GM12878 (cell line): ENCODE results near the gene SLF2. TPM values are rescaled to one million over a fixed set of nuclear protein-coding genes. Genes with fewer than 3 reads are reported as not detected.

ENCODE experiments used
- ATAC-seq: fragments of 200-7000 bp; cut with Tn5 transposase; 3 replicates; pipeline ENCODE4 v1.9.1; 2020; ENCODE audit warnings: mild to moderate bottlenecking, moderate library complexity
- BruUV-seq: library from RNA; stranded (reverse); fragments of 400-500 nt; replicated peaks from 2 replicates; lab custom pipeline; 2021; lab: Mats Ljungman, UMichigan
- CTCF ChIA-PET: fragments of 300-600 bp; sonication (Branson Sonifier 250); formaldehyde crosslinking; extraction: SDS; loops from one replicate; lab custom pipeline; 2021; ENCODE audit warnings: inconsistent platforms; lab: Yijun Ruan, JAX
- POLR2A ChIA-PET: fragments of 350-600 bp; formaldehyde crosslinking; extraction: SDS; loops from one replicate; lab custom pipeline; 2021; ENCODE audit warnings: inconsistent platforms; lab: Charles Lee
- RAD21 ChIA-PET: fragments of 300-600 bp; sonication (Branson Sonifier 250); formaldehyde crosslinking; loops from one replicate; lab custom pipeline; 2023; ENCODE audit warnings: antibody characterized with exemption; ENCODE audit not compliant: unreplicated experiment; lab: Charles Lee
- SMC1A ChIA-PET: fragments of 300-600 bp; sonication (Branson Sonifier 250); formaldehyde crosslinking; loops from one replicate; lab custom pipeline; 2023; ENCODE audit not compliant: unreplicated experiment, uncharacterized antibody; lab: Charles Lee
- DNase-seq: peaks from one replicate; pipeline ENCODE4 v3.0.0-alpha.2; 2011; ENCODE audit warnings: low read depth, low spot score
- FAIRE-seq: peaks from 3 replicates; lab custom pipeline; 2011; peaks lifted over from hg19 to GRCh38; lab: Jason Lieb, UNC
- H2AFZ ChIP-seq: 2 replicates; pipeline ENCODE4 v1.6.0; 2011; ENCODE audit warnings: low read depth, low read length, control low read depth; ENCODE audit not compliant: control insufficient read depth
- H3K27ac ChIP-seq: 2 replicates; pipeline ENCODE4 v1.5.1; 2011; ENCODE audit warnings: control low read depth; ENCODE audit not compliant: control insufficient read depth, insufficient read depth
- H3K27me3 ChIP-seq, 2 experiments: replicated peaks in 1 of 2; 2 replicates each; pipeline versions ENCODE4 v1.6.0 to v1.6.1; 2011; ENCODE audit warnings: low read length in 1 of 2; ENCODE audit not compliant: control insufficient read depth in 2 of 2, insufficient read depth in 2 of 2
- H3K36me3 ChIP-seq, 2 experiments: 2 replicates each; pipeline ENCODE4 v1.5.1; 2011; ENCODE audit warnings: low read length in 1 of 2; ENCODE audit not compliant: control insufficient read depth in 2 of 2, insufficient read depth in 2 of 2
- H3K4me1 ChIP-seq: 2 replicates; pipeline ENCODE4 v1.6.1; 2011; ENCODE audit warnings: mild to moderate bottlenecking, low read length, moderate library complexity, mixed read lengths; ENCODE audit not compliant: control insufficient read depth, insufficient read depth
- H3K4me2 ChIP-seq: 2 replicates; pipeline ENCODE4 v1.6.0; 2011; ENCODE audit warnings: control low read depth; ENCODE audit not compliant: control insufficient read depth, insufficient read depth
- H3K4me3 ChIP-seq: fragments of 200-600 bp; sonication (generic); 2 replicates; pipeline ENCODE4 v1.5.1; 2016
- H3K79me2 ChIP-seq: 2 replicates; pipeline ENCODE4 v1.6.0; 2011; ENCODE audit warnings: low read length; ENCODE audit not compliant: control insufficient read depth, insufficient read depth
- H3K9ac ChIP-seq: 2 replicates; pipeline ENCODE4 v1.8.0; 2011; ENCODE audit warnings: low read length, control low read depth, mixed read lengths; ENCODE audit not compliant: control insufficient read depth, insufficient read depth
- H3K9me3 ChIP-seq: replicated peaks from 3 replicates; pipeline ENCODE4 v1.5.1; 2011; ENCODE audit warnings: mild to moderate bottlenecking, low read length; ENCODE audit not compliant: control insufficient read depth, insufficient read depth
- H4K20me1 ChIP-seq: 2 replicates; pipeline ENCODE4 v1.6.0; 2011; ENCODE audit not compliant: control insufficient read depth, insufficient read depth
- CBFB ChIP-seq: IDR thresholded peaks from 2 replicates; pipeline ENCODE4 v1.6.1; 2016; ENCODE audit warnings: antibody characterized with exemption, low read depth
- FOXK2 ChIP-seq: fragments of 450-650 bp; IDR thresholded peaks from 2 replicates; pipeline ENCODE4 v1.6.1; 2017; ENCODE audit warnings: mild to moderate bottlenecking, moderate library complexity
- KLF5 ChIP-seq: fragments of 450-650 bp; IDR thresholded peaks from 2 replicates; pipeline ENCODE4 v1.6.1; 2014; ENCODE audit warnings: mild to moderate bottlenecking; ENCODE audit not compliant: partially characterized antibody
- LARP7 ChIP-seq: fragments of 450-650 bp; IDR thresholded peaks from 2 replicates; pipeline ENCODE4 v1.6.1; 2017; ENCODE audit warnings: mild to moderate bottlenecking
- NFYA ChIP-seq: IDR thresholded peaks from 2 replicates; pipeline ENCODE4 v1.6.1; 2011; ENCODE audit warnings: low read depth, mild to moderate bottlenecking, low read length, improper control_type of control experiment, borderline replicate concordance
- PAX8 ChIP-seq: fragments of 450-650 bp; IDR thresholded peaks from 2 replicates; pipeline ENCODE4 v1.6.1; 2017; ENCODE audit warnings: mild to moderate bottlenecking, moderate library complexity
- PKNOX1 ChIP-seq: fragments of 450-650 bp; IDR thresholded peaks from 2 replicates; pipeline ENCODE4 v1.6.1; 2016; ENCODE audit warnings: mild to moderate bottlenecking
- POLR2AphosphoS2 ChIP-seq: IDR thresholded peaks from 2 replicates; pipeline ENCODE4 v1.6.1; 2011; ENCODE audit warnings: low read depth, mild to moderate bottlenecking, low read length, improper control_type of control experiment, moderate library complexity
- RB1 ChIP-seq: fragments of 450-650 bp; formaldehyde crosslinking; IDR thresholded peaks from 2 replicates; pipeline ENCODE4 v1.6.1; 2017; ENCODE audit warnings: mild to moderate bottlenecking, borderline replicate concordance
- RFX5 ChIP-seq: IDR thresholded peaks from 2 replicates; pipeline ENCODE4 v1.6.1; 2011; ENCODE audit warnings: low read depth, low read length, improper control_type of control experiment
- SMAD1 ChIP-seq: fragments of 450-650 bp; IDR thresholded peaks from 2 replicates; pipeline ENCODE4 v1.6.1; 2018; ENCODE audit warnings: mild to moderate bottlenecking, low read depth; ENCODE audit not compliant: partially characterized antibody
- ZNF622 ChIP-seq: fragments of 450-650 bp; IDR thresholded peaks from 2 replicates; pipeline ENCODE4 v1.6.1; 2017; ENCODE audit warnings: mild to moderate bottlenecking, inconsistent platforms
- ZZZ3 ChIP-seq: IDR thresholded peaks from 2 replicates; pipeline ENCODE4 v1.6.1; 2011; ENCODE audit warnings: low read depth; ENCODE audit not compliant: control insufficient read depth, insufficient read length
- WGBS: methylation state at CpG from one replicate; pipeline ENCODE4 v1.1.6; 2016; ENCODE audit warnings: low lambda C conversion rate; ENCODE audit not compliant: insufficient replicate concordance, insufficient coverage; ENCODE audit errors: missing lambda C conversion rate; 5-methylcytosine and 5-hydroxymethylcytosine counted together
- in situ Hi-C: fragments of 300-500 bp; cut with MboI; formaldehyde crosslinking; loops from 9 replicates; pipeline ENCODE4 v1.14.3; 2018; ENCODE audit warnings: mixed read lengths
- intact Hi-C: fragments of 100-400 bp; cut with micrococcal nuclease; formaldehyde crosslinking; loops from one replicate; pipeline ENCODE4 v1.14.2; 2022; ENCODE audit not compliant: unreplicated experiment
- polyA plus RNA-seq, 11 experiments: library from polyadenylated mRNA; depleted of rRNA in 4 of 11; unstranded in 6 of 11; stranded (reverse) in 5 of 11; fragments of >200 nt; fragmentation: Nextera tagmentation in 4 of 11; fragmentation: Illumina TruSeq in 1 of 11; extraction: Ambion mirVana in 4 of 11; extraction: Trizol in 1 of 11; gene quantifications; 1 replicate in 1 of 11; 2 replicates in 10 of 11; pipeline versions ENCODE4 v1.2.1 to v1.2.3, GENCODE V29; 2011 to 2016; ENCODE audit warnings: inconsistent platforms in 2 of 11, missing spikeins in 2 of 11, low read depth in 1 of 11
- total RNA-seq, 4 experiments: library from RNA; depleted of rRNA in 3 of 4; stranded (reverse); fragments of >200 nt in 3 of 4; fragmentation: Illumina TruSeq in 1 of 4; extraction: Trizol in 1 of 4; gene quantifications; 2 replicates each; pipeline versions ENCODE4 v1.2.1 to v1.2.3, GENCODE V29; 2013 to 2021
- TF ChIP-seq, protein P1 (sequence below): IDR thresholded peaks from 2 replicates; pipeline ENCODE4 v1.6.1; 2011; ENCODE audit warnings: low read depth, mild to moderate bottlenecking, low read length, moderate library complexity, borderline replicate concordance; ENCODE audit errors: extremely low read depth
- TF ChIP-seq, protein P2 (sequence below), 3 experiments: IDR thresholded peaks in 2 of 3; conservative IDR thresholded peaks in 1 of 3; 2 replicates each; pipeline ENCODE4 v1.5.1; 2011; ENCODE audit warnings: low read depth in 3 of 3, low read length in 3 of 3, mild to moderate bottlenecking in 3 of 3, control low read depth in 2 of 3, moderate library complexity in 2 of 3, inconsistent platforms in 1 of 3, mixed read lengths in 1 of 3; ENCODE audit not compliant: control insufficient read depth in 2 of 3, insufficient read depth in 1 of 3; ENCODE audit errors: extremely low read depth in 1 of 3
- TF ChIP-seq, protein P3 (sequence below): fragments of 450-650 bp; IDR thresholded peaks from 2 replicates; pipeline ENCODE4 v1.6.1; 2014; ENCODE audit warnings: mild to moderate bottlenecking
- TF ChIP-seq, protein P4 (sequence below): fragments of 150-350 bp; IDR thresholded peaks from 2 replicates; pipeline ENCODE4 v1.6.1; 2016; ENCODE audit warnings: low read depth, low read length

The SLF2 gene
- total and polyA plus RNA-seq, 10 of the 15 experiments (the other 5 are each of a cell fraction or from before 2014, with no cell fraction given) = 3.0 to 25.2 (median 17.9) TPM

GRCh38 chr10:100886521-100886920, 26.2 kb upstream of the SLF2 start:
- FAIRE-seq (no peak), ATAC-seq (no peak), DNase-seq (no peak)
- no peaks in the 10 kb centered on the region for H3K79me2 ChIP-seq
- intact Hi-C loops (no loop called here), in situ Hi-C loops (no loop called here)
- SMC1A ChIA-PET = no interaction called here
- BruUV-seq = no TSS peak
- POLR2A ChIA-PET = interaction anchor here (0.6 kb wide), 1 partner anchor 11 kb away, joined by 3 read pairs; no protein-coding TSS in a partner anchor
- no peaks in the 10 kb centered on the region for H3K36me3 ChIP-seq
- H3K4me2 ChIP-seq = no peak overlapping the region
- H3K9ac ChIP-seq = no peak overlapping the region
- H4K20me1 ChIP-seq = no peaks in the 10 kb centered on the region
- RAD21 ChIA-PET = interaction anchor here (0.6 kb wide), 1 partner anchor 202 kb away, joined by 3 read pairs; no protein-coding TSS in a partner anchor
- no peaks in the 10 kb centered on the region for H3K4me1 ChIP-seq
- CTCF ChIA-PET = interaction anchor here (0.9 to 1.0 kb wide), 2 partner anchors 145 to 212 kb away, joined by 3 read pairs; no protein-coding TSS in a partner anchor
- no peak overlapping the region for H3K27ac ChIP-seq
- no peak overlapping the region for H2AFZ ChIP-seq
- WGBS = 39% methylated on average over 5 of the region's 5 CpGs
- no peak overlapping the region for H3K4me3 ChIP-seq
- TF ChIP-seq, protein P1, sequence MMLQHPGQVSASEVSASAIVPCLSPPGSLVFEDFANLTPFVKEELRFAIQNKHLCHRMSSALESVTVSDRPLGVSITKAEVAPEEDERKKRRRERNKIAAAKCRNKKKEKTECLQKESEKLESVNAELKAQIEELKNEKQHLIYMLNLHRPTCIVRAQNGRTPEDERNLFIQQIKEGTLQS = no peak
- TF ChIP-seq, protein P2, sequence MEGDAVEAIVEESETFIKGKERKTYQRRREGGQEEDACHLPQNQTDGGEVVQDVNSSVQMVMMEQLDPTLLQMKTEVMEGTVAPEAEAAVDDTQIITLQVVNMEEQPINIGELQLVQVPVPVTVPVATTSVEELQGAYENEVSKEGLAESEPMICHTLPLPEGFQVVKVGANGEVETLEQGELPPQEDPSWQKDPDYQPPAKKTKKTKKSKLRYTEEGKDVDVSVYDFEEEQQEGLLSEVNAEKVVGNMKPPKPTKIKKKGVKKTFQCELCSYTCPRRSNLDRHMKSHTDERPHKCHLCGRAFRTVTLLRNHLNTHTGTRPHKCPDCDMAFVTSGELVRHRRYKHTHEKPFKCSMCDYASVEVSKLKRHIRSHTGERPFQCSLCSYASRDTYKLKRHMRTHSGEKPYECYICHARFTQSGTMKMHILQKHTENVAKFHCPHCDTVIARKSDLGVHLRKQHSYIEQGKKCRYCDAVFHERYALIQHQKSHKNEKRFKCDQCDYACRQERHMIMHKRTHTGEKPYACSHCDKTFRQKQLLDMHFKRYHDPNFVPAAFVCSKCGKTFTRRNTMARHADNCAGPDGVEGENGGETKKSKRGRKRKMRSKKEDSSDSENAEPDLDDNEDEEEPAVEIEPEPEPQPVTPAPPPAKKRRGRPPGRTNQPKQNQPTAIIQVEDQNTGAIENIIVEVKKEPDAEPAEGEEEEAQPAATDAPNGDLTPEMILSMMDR (IDR thresholded peaks at IDR 0.05 in 2 of 3, conservative IDR thresholded peaks at IDR 0.05 in 1 of 3; ENCODE audit: control insufficient read depth in 2 of 3, extremely low read depth in 1 of 3, insufficient read depth in 1 of 3, low read depth in 3 of 3, low read length in 3 of 3) = no peak
- TF ChIP-seq PAX8 = no peak
- no peak for TF ChIP-seq ZZZ3
- TF ChIP-seq, protein P3, sequence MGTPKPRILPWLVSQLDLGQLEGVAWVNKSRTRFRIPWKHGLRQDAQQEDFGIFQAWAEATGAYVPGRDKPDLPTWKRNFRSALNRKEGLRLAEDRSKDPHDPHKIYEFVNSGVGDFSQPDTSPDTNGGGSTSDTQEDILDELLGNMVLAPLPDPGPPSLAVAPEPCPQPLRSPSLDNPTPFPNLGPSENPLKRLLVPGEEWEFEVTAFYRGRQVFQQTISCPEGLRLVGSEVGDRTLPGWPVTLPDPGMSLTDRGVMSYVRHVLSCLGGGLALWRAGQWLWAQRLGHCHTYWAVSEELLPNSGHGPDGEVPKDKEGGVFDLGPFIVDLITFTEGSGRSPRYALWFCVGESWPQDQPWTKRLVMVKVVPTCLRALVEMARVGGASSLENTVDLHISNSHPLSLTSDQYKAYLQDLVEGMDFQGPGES = no peak
- no peak for TF ChIP-seq NFYA
- TF ChIP-seq CBFB = no peak
- TF ChIP-seq LARP7 = no peak
- no peak for TF ChIP-seq PKNOX1
- TF ChIP-seq POLR2AphosphoS2 = no peak
- TF ChIP-seq SMAD1 = no peak
- no peak for TF ChIP-seq ZNF622
- no peak for TF ChIP-seq RFX5
- no peak for TF ChIP-seq KLF5
- no peak for TF ChIP-seq RB1
- TF ChIP-seq, protein P4, sequence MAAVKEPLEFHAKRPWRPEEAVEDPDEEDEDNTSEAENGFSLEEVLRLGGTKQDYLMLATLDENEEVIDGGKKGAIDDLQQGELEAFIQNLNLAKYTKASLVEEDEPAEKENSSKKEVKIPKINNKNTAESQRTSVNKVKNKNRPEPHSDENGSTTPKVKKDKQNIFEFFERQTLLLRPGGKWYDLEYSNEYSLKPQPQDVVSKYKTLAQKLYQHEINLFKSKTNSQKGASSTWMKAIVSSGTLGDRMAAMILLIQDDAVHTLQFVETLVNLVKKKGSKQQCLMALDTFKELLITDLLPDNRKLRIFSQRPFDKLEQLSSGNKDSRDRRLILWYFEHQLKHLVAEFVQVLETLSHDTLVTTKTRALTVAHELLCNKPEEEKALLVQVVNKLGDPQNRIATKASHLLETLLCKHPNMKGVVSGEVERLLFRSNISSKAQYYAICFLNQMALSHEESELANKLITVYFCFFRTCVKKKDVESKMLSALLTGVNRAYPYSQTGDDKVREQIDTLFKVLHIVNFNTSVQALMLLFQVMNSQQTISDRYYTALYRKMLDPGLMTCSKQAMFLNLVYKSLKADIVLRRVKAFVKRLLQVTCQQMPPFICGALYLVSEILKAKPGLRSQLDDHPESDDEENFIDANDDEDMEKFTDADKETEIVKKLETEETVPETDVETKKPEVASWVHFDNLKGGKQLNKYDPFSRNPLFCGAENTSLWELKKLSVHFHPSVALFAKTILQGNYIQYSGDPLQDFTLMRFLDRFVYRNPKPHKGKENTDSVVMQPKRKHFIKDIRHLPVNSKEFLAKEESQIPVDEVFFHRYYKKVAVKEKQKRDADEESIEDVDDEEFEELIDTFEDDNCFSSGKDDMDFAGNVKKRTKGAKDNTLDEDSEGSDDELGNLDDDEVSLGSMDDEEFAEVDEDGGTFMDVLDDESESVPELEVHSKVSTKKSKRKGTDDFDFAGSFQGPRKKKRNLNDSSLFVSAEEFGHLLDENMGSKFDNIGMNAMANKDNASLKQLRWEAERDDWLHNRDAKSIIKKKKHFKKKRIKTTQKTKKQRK = no peak
- TF ChIP-seq FOXK2 = no peak
- no peaks in the 10 kb centered on the region for H3K9me3 ChIP-seq
- no peaks in the 10 kb centered on the region; a peak in 1 of 4 replicates for H3K27me3 ChIP-seq
